Psoas muscle (tissue), 8 donors: ENCODE results near the gene PDIA3. TPM values are rescaled to one million over a fixed set of nuclear protein-coding genes. Genes with fewer than 3 reads are reported as not detected.
A peak's percentile ranks its signal among the peaks of the same experiment; 100 is the strongest.

ENCODE experiments used
- ATAC-seq, 4 donors: fragments of 200-7000 bp; cut with Tn5 transposase; one replicate each; pipeline ENCODE4 v1.9.1; 2020; ENCODE audit warnings: moderate library complexity in 3 of 4, mild to moderate bottlenecking in 2 of 4
- DNase-seq, 2 donors: peaks; one replicate each; pipeline ENCODE4 v3.0.0-alpha.2; 2020
- H3K27ac ChIP-seq: fragments of 200-600 bp; one replicate; pipeline ENCODE4 v1.8.0; 2022
- H3K27me3 ChIP-seq, 3 donors: fragments of 200-600 bp in 1 of 3; one replicate each; pipeline versions ENCODE4 v1.6.1 to v1.8.0; 2013 to 2022; ENCODE audit warnings: low read length in 2 of 3, mild to moderate bottlenecking in 2 of 3, moderate library complexity in 1 of 3; ENCODE audit not compliant: insufficient read depth in 3 of 3
- H3K36me3 ChIP-seq, 2 donors: fragments of 200-600 bp in 1 of 2; one replicate each; pipeline versions ENCODE4 v1.6.1 to v1.8.0; 2013 to 2022; ENCODE audit warnings: low read depth in 1 of 2, mild to moderate bottlenecking in 1 of 2, moderate library complexity in 1 of 2; ENCODE audit not compliant: insufficient read depth in 1 of 2
- H3K4me1 ChIP-seq: fragments of 200-600 bp; one replicate; pipeline ENCODE4 v1.8.0; 2022
- H3K4me3 ChIP-seq: fragments of 200-600 bp; one replicate; pipeline ENCODE4 v1.8.0; 2022; ENCODE audit warnings: mild to moderate bottlenecking
- H3K9me3 ChIP-seq: fragments of 200-600 bp; one replicate; pipeline ENCODE4 v1.8.0; 2022
- WGBS, 3 donors: extraction: QIAGEN DNeasy Blood & Tissue Kit; methylation state at CpG; one replicate each; pipeline versions ENCODE4 v1.1.6 to v1.1.7; 2013; 5-methylcytosine and 5-hydroxymethylcytosine counted together
- intact Hi-C, 2 donors: fragments of 100-400 bp; cut with DNase I; formaldehyde crosslinking; loops; one replicate each; pipeline versions ENCODE4 v1.11.0 to v1.14.2; 2022
- polyA plus RNA-seq, 3 donors: library from polyadenylated mRNA; stranded (reverse); fragments of 200-250 nt; gene quantifications; one replicate each; pipeline ENCODE4 v1.2.3, GENCODE V29; 2013
- total RNA-seq, 4 donors: library from RNA; stranded (reverse); fragmentation: NEBNext Ultra II Directional in 2 of 4; extraction: Animal tissue kit (Norgen Biotek cat#: 25700) in 2 of 4; gene quantifications; one replicate each; pipeline versions ENCODE4 v1.2.1 to v1.2.4, GENCODE V29; 2021 to 2023
- TF ChIP-seq, protein P1 (sequence below): fragments of 200-600 bp; IDR thresholded peaks from one replicate; pipeline ENCODE4 v1.8.0; 2022; ENCODE audit warnings: antibody characterized with exemption
- donor health status: healthy with polysubstance abuse.
- donor health status: DM: no; HTN: no; CAD: no; lungs with moderate emphysema.
- donor health status: Bipolar disorder and iron deficiency.
- donor health status: healthy.
- donor health status: DM: yes; HTN: yes; CAD: no.
- donor health status: DM: no; HTN: no; CAD: no.
- donor health status: DM: no; HTN: no; CAD: no.
- donor health status: DM: yes; HTN: yes; CAD: no.

The PDIA3 gene
- total and polyA plus RNA-seq, 7 donors, result 48.0 to 89.0 (median 62.1) TPM

DNA sequence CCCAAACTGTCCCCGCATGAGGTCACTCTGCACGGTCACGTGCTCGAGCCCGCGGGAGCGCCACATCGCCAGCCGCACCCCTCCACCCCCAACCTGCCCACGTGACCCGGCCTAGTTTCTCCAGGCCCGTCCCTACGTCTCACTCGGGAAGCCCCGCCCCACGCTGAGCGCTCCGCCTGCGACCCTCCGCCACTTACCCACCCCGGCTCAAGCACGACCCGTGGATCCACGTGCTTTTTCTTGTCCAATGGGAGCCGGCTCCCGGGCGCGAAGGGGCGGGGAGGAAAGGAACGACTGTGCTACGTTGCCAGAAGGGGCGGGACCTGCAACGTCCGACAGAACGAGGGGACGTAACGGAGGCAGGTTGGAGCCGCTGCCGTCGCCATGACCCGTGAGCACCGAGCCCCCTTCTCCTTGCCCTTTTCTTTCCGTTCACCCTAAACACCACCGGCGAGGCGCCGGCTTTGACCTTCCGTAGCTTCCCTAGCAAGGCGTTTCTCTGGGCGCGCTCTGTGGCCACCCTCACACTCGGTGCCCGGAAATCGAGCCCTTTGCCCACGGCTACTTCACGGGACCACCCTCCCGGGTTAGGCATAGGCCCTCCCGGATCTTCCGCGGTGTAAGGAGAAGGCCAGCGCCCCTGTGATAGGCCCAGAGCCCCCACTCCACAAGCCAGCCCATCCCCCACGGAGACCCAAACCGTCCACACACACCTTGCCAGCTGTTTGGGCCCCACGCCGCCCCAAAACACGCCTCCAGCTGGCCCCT lies 45.9 kb downstream of the PDIA3 start, which contains the start of gene SERF2:
Gene SERF2, plus strand, starts transcription at position 328 of the 768 bp plus-strand sequence. Its CDS starts 57 bp downstream, at position 385.
- WGBS, 3 donors, result 0 to 1% (median 0%) methylated on average over 60 to 66 of the region's 66 CpGs
- peaks cover 3 to 41% of the 10 kb centered on the region in 2 donors for H3K36me3 ChIP-seq
- no peaks in the 10 kb centered on the region for H3K27me3 ChIP-seq
- intact Hi-C loops, result no loop called here
- peak; percentile 100 for DNase-seq
- TF ChIP-seq, protein P1, sequence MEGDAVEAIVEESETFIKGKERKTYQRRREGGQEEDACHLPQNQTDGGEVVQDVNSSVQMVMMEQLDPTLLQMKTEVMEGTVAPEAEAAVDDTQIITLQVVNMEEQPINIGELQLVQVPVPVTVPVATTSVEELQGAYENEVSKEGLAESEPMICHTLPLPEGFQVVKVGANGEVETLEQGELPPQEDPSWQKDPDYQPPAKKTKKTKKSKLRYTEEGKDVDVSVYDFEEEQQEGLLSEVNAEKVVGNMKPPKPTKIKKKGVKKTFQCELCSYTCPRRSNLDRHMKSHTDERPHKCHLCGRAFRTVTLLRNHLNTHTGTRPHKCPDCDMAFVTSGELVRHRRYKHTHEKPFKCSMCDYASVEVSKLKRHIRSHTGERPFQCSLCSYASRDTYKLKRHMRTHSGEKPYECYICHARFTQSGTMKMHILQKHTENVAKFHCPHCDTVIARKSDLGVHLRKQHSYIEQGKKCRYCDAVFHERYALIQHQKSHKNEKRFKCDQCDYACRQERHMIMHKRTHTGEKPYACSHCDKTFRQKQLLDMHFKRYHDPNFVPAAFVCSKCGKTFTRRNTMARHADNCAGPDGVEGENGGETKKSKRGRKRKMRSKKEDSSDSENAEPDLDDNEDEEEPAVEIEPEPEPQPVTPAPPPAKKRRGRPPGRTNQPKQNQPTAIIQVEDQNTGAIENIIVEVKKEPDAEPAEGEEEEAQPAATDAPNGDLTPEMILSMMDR, result no peak
- H3K4me3 ChIP-seq, result peak within 1 kb of the TSS; percentile 90
- peak; percentile 92 to 96 (median 94) for ATAC-seq
- peak within 1 kb of the TSS; percentile 99 for H3K27ac ChIP-seq
- no peaks in the 10 kb centered on the region for H3K9me3 ChIP-seq
- H3K4me1 ChIP-seq, result peaks cover 38% of the 10 kb centered on the region

DNA sequence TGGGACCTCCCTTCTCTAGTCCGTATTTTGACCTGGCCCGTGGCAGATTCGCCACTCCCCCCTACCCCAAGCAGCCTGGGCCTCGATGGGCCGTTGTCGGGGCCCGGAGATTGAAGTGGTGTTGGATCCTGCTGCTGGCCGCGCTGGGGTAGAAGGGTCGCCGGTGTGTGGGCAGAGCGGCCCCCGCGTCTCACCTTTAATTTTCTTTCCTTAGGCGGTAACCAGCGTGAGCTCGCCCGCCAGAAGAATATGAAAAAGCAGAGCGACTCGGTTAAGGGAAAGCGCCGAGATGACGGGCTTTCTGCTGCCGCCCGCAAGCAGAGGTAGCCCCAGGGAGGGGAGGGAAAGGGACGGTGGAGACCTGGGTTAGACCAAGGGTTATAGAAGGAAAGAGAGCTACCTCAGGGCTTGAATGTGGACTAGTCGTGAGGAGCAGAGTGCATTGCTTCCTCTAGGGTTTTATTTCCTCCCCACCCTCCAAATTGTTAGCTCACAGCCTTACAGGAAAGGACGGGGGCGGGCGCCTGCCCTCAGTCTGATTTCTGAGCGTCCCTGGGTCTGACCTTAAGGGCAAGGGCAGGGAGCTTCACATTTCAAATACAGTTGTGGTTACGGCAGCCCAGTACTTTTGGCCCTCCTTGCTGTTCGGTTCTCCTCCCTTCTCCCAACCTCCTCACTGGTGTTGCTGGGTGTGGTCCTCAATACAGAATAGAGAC lies 46.7 kb downstream of the PDIA3 start:
- peak overlapping the region; percentile 90 for H3K4me3 ChIP-seq
- WGBS, 3 donors, result 0 to 1% (median 0%) methylated on average over 33 of the region's 33 CpGs
- DNase-seq (peak; percentile 54 to 62), ATAC-seq (peak; percentile 15 to 39 (median 32))
- no peaks in the 10 kb centered on the region for H3K27me3 ChIP-seq
- peak overlapping the region; percentile 99 for H3K27ac ChIP-seq
- H3K4me1 ChIP-seq, result peaks cover 43% of the 10 kb centered on the region
- intact Hi-C loops, result no loop called here
- peaks cover 3 to 46% of the 10 kb centered on the region in 2 donors for H3K36me3 ChIP-seq
- H3K9me3 ChIP-seq, result no peaks in the 10 kb centered on the region
- TF ChIP-seq, protein P1, result peak; percentile 20

DNA sequence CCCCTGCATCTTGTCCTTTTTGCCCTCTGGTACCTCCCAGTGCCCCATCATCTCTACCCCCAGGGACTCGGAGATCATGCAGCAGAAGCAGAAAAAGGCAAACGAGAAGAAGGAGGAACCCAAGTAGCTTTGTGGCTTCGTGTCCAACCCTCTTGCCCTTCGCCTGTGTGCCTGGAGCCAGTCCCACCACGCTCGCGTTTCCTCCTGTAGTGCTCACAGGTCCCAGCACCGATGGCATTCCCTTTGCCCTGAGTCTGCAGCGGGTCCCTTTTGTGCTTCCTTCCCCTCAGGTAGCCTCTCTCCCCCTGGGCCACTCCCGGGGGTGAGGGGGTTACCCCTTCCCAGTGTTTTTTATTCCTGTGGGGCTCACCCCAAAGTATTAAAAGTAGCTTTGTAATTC lies 47.4 kb downstream of the PDIA3 start:
- H3K27ac ChIP-seq, result peak overlapping the region; percentile 99
- H3K36me3 ChIP-seq, result peaks cover 3 to 47% of the 10 kb centered on the region in 2 donors
- peak overlapping the region; percentile 90 for H3K4me3 ChIP-seq
- DNase-seq (peak in 1 of 2 donors; percentile 22), ATAC-seq (no peak)
- intact Hi-C loops, result no loop called here
- TF ChIP-seq, protein P1, result no peak
- H3K4me1 ChIP-seq, result peaks cover 44% of the 10 kb centered on the region
- H3K27me3 ChIP-seq, result no peaks in the 10 kb centered on the region
- WGBS, 3 donors, result 51 to 69% (median 62%) methylated on average over 10 of the region's 10 CpGs
- H3K9me3 ChIP-seq, result no peaks in the 10 kb centered on the region

DNA sequence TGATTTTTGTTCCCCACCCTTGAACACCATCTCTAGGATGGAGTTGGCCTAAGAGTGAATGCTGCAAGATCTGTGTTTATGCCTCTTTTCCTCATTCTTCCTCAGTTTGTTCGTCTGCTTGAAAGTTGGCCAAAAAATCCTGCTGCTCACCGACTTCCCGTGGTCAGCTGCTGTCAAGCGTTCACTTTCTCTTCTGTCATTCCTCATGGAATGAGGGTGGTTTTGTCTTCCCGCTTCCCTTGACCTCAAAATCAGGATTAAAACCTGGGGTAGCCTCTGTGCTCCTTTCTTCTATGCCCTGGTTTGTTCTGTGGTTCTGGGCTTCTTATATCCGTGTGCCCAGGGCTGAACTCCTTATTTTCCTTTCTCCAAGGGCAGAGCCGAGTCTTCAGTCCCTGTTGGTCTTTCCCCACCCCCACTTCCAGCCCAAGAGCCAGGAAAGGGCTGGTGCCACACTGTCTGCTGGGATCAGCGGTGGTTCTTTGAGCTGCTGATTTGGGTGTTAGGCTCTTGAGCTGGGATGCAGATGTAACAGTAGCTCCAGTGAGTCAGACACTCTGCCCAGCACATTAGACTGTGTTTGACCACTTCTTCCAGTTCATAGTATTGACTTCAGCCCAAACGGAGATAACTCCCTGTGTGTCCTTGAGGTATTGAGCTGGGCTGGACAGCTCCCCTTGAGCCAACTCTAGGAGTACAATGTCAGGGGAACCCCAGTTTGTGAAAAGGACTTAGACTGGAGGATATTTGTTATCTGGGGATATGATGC lies 48.2 kb downstream of the PDIA3 start:
- Histone ChIP-seq H3K27ac (peak overlapping the region; percentile 99), H3K27me3 (no peaks in the 10 kb centered on the region), H3K4me3 (peak overlapping the region; percentile 90), H3K36me3 (peaks cover 3 to 55% of the 10 kb centered on the region in 2 donors), H3K9me3 (no peaks in the 10 kb centered on the region), H3K4me1 (peaks cover 44% of the 10 kb centered on the region)
- ATAC-seq, result peak; percentile 8 to 43 (median 22)
- WGBS, 3 donors, result 54 to 61% (median 57%) methylated on average over 9 of the region's 9 CpGs
- DNase-seq, result peak in 1 of 2 donors; percentile 53
- intact Hi-C loops, result no loop called here
- TF ChIP-seq, protein P1, result no peak
